HepG2 (cell line): ENCODE measurements around the gene SYNPR. TPM values are rescaled to one million over a fixed set of nuclear protein-coding genes. Genes with fewer than 3 reads are reported as not detected.

ENCODE experiments used
- NKX3-1 ChIP-seq: sonication (generic); formaldehyde crosslinking; IDR thresholded peaks from 2 replicates; pipeline ENCODE4 v1.5.0; 2020; ENCODE audit warnings: missing genetic modification reagents
- NPAS2 ChIP-seq: sonication (generic); formaldehyde crosslinking; IDR thresholded peaks from 2 replicates; pipeline ENCODE4 v1.8.0; 2022; ENCODE audit warnings: mild to moderate bottlenecking, missing genetic modification reagents, borderline replicate concordance
- RBAK ChIP-seq: sonication (generic); formaldehyde crosslinking; IDR thresholded peaks from 2 replicates; pipeline ENCODE4 v1.5.1; 2020; ENCODE audit warnings: mild to moderate bottlenecking, missing genetic modification reagents
- SALL2 ChIP-seq: sonication (generic); formaldehyde crosslinking; IDR thresholded peaks from 2 replicates; pipeline ENCODE4 v1.8.1; 2023; ENCODE audit warnings: mild to moderate bottlenecking, missing genetic modification reagents, inconsistent platforms
- ZNF224 ChIP-seq: sonication (generic); formaldehyde crosslinking; IDR thresholded peaks from 2 replicates; pipeline ENCODE4 v1.5.0; 2020; ENCODE audit warnings: mild to moderate bottlenecking, missing genetic modification reagents
- ZNF75D ChIP-seq: sonication (generic); formaldehyde crosslinking; IDR thresholded peaks from 2 replicates; pipeline ENCODE4 v1.8.1; 2023; ENCODE audit warnings: missing genetic modification reagents, mild to moderate bottlenecking, borderline replicate concordance
- polyA plus RNA-seq, 8 experiments: library from polyadenylated mRNA; depleted of rRNA in 3 of 8; stranded (reverse) in 7 of 8; unstranded in 1 of 8; fragments of >200 nt; fragmentation: Illumina TruSeq in 4 of 8; extraction: Trizol in 4 of 8; gene quantifications; 2 replicates each; pipeline versions ENCODE4 v1.2.1 to v1.2.3, GENCODE V29; 2011 to 2016; ENCODE audit warnings: low read depth in 4 of 8, missing spikeins in 1 of 8, mixed read lengths in 1 of 8; ENCODE audit not compliant: insufficient read depth in 1 of 8
- total RNA-seq, 5 experiments: library from RNA; depleted of rRNA; stranded (reverse); fragments of >200 nt; fragmentation: Illumina TruSeq; extraction: Trizol; gene quantifications; 2 replicates each; pipeline ENCODE4 v1.2.3, GENCODE V29; 2016; ENCODE audit warnings: low read depth in 1 of 5
- TF ChIP-seq, protein P1 (sequence below): sonication (generic); IDR thresholded peaks from 2 replicates; pipeline ENCODE4 v1.6.1; 2016; ENCODE audit warnings: low read depth, borderline replicate concordance
- TF ChIP-seq, protein P2 (sequence below): sonication (generic); formaldehyde crosslinking; IDR thresholded peaks from 2 replicates; pipeline ENCODE4 v1.4.0; 2020; ENCODE audit warnings: mild to moderate bottlenecking, missing genetic modification reagents, borderline replicate concordance
- TF ChIP-seq, protein P3 (sequence below): sonication (generic); formaldehyde crosslinking; IDR thresholded peaks from 2 replicates; pipeline ENCODE4 v1.5.0; 2020; ENCODE audit warnings: missing genetic modification reagents

Gene SYNPR
- total and polyA plus RNA-seq, 2 of the 13 experiments (the other 11 are each of a cell fraction or from before 2014, with no cell fraction given): 0.04 TPM; not detected in 1

DNA sequence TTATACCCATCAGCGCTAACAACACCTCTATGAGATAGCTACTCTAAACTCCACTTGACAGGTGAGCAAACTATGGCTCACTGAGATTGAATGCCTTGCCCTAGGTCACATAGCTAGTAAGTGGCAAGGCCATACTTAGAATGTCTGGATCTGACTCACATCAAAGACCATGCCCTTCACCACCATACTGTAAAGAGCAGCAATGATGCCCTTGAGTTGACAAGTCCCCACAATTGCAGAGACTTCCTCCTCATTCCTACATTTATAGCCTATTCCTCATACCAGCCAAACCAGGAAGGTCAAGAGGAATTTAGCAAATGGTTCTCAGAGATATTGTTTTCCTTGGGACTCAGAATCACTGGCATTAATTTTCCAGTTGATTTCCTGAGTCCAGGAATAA, 216.5 kb downstream of the SYNPR start (continued):
- TF ChIP-seq RBAK (CRISPR knock-in tag) (no peak), ZNF224 (CRISPR knock-in tag) (no peak), SALL2 (no peak), ZNF75D (CRISPR knock-in tag) (no peak), NKX3-1 (CRISPR knock-in tag) (no peak), NPAS2 (CRISPR knock-in tag) (no peak)
- TF ChIP-seq, protein P1, sequence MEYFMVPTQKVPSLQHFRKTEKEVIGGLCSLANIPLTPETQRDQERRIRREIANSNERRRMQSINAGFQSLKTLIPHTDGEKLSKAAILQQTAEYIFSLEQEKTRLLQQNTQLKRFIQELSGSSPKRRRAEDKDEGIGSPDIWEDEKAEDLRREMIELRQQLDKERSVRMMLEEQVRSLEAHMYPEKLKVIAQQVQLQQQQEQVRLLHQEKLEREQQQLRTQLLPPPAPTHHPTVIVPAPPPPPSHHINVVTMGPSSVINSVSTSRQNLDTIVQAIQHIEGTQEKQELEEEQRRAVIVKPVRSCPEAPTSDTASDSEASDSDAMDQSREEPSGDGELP: no peak
- TF ChIP-seq, protein P2, sequence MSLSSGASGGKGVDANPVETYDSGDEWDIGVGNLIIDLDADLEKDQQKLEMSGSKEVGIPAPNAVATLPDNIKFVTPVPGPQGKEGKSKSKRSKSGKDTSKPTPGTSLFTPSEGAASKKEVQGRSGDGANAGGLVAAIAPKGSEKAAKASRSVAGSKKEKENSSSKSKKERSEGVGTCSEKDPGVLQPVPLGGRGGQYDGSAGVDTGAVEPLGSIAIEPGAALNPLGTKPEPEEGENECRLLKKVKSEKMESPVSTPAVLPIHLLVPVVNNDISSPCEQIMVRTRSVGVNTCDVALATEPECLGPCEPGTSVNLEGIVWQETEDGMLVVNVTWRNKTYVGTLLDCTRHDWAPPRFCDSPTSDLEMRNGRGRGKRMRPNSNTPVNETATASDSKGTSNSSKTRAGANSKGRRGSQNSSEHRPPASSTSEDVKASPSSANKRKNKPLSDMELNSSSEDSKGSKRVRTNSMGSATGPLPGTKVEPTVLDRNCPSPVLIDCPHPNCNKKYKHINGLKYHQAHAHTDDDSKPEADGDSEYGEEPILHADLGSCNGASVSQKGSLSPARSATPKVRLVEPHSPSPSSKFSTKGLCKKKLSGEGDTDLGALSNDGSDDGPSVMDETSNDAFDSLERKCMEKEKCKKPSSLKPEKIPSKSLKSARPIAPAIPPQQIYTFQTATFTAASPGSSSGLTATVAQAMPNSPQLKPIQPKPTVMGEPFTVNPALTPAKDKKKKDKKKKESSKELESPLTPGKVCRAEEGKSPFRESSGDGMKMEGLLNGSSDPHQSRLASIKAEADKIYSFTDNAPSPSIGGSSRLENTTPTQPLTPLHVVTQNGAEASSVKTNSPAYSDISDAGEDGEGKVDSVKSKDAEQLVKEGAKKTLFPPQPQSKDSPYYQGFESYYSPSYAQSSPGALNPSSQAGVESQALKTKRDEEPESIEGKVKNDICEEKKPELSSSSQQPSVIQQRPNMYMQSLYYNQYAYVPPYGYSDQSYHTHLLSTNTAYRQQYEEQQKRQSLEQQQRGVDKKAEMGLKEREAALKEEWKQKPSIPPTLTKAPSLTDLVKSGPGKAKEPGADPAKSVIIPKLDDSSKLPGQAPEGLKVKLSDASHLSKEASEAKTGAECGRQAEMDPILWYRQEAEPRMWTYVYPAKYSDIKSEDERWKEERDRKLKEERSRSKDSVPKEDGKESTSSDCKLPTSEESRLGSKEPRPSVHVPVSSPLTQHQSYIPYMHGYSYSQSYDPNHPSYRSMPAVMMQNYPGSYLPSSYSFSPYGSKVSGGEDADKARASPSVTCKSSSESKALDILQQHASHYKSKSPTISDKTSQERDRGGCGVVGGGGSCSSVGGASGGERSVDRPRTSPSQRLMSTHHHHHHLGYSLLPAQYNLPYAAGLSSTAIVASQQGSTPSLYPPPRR (CRISPR knock-in tag): no peak
- TF ChIP-seq, protein P3, sequence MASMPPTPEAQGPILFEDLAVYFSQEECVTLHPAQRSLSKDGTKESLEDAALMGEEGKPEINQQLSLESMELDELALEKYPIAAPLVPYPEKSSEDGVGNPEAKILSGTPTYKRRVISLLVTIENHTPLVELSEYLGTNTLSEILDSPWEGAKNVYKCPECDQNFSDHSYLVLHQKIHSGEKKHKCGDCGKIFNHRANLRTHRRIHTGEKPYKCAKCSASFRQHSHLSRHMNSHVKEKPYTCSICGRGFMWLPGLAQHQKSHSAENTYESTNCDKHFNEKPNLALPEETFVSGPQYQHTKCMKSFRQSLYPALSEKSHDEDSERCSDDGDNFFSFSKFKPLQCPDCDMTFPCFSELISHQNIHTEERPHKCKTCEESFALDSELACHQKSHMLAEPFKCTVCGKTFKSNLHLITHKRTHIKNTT (CRISPR knock-in tag): no peak
